Epithelial cell of proximal tubule (primary cell): Measurements from ENCODE around the gene ARHGAP12. TPM values are rescaled to one million over a fixed set of nuclear protein-coding genes. Genes with fewer than 3 reads are reported as not detected.
"Not testable (repeated sequence)": the region's sequence is repeated elsewhere in the genome, so short reads cannot be mapped to it uniquely, and the experiment has no call there.

Experiments used
- DNase-seq: peaks from one replicate; pipeline ENCODE4 v3.0.0-alpha.2; 2011; ENCODE audit warnings: low read depth
- H3K4me3 ChIP-seq: 2 replicates; pipeline ENCODE4 v1.5.1; 2011; ENCODE audit warnings: low read depth, mild to moderate bottlenecking, low read length
- CTCF ChIP-seq: conservative IDR thresholded peaks from 2 replicates; pipeline ENCODE4 v1.5.1; 2012; ENCODE audit warnings: low read depth, mild to moderate bottlenecking, low read length
- total RNA-seq: library from RNA; depleted of rRNA; stranded (reverse); fragments of >200 nt; gene quantifications from 2 replicates; pipeline ENCODE4 v1.2.3, GENCODE V29; 2015

The ARHGAP12 gene
- total RNA-seq, 1 donor from 2014 or later, result 13.7 TPM

- H3K4me3 ChIP-seq, result no peak overlapping the region
- no peak for TF ChIP-seq CTCF
- DNase-seq, result no peak
Measured at GRCh38 chr10:31896968-31897384, 31.7 kb downstream of the ARHGAP12 start.

GRCh38 chr10:31895722-31896121, 32.9 kb downstream of the ARHGAP12 start:
- DNase-seq, H3K4me3 ChIP-seq: not testable (repeated sequence)

- DNase-seq, result no peak
- H3K4me3 ChIP-seq, result no peak overlapping the region
- TF ChIP-seq CTCF, result no peak
Measured at GRCh38 chr10:31888442-31888841, 40.2 kb downstream of the ARHGAP12 start.

- no peak for DNase-seq
- H3K4me3 ChIP-seq, result no peak overlapping the region
- TF ChIP-seq CTCF, result no peak
Measured at GRCh38 chr10:31887850-31888249, 40.8 kb downstream of the ARHGAP12 start.

GRCh38 chr10:31886885-31887284, 41.7 kb downstream of the ARHGAP12 start:
- DNase-seq, result no peak
- no peak overlapping the region for H3K4me3 ChIP-seq
- no peak for TF ChIP-seq CTCF

GRCh38 chr10:31885971-31886370, 42.7 kb downstream of the ARHGAP12 start:
- no peak overlapping the region for H3K4me3 ChIP-seq
- no peak for DNase-seq
- no peak for TF ChIP-seq CTCF

- no peak for TF ChIP-seq CTCF
- no peak for DNase-seq
- no peak overlapping the region for H3K4me3 ChIP-seq
Measured at GRCh38 chr10:31884386-31884785, 44.2 kb downstream of the ARHGAP12 start.

- H3K4me3 ChIP-seq, result no peak overlapping the region
- no peak for DNase-seq
- no peak for TF ChIP-seq CTCF
Measured at GRCh38 chr10:31883397-31883796, 45.2 kb downstream of the ARHGAP12 start.
